ENCODE measurements around the gene MUC4. TPM values are rescaled to one million over a fixed set of nuclear protein-coding genes. Genes with fewer than 3 reads are reported as not detected.
"Not testable (repeated sequence)": the region's sequence is repeated elsewhere in the genome, so short reads cannot be mapped to it uniquely, and the experiment has no call there.

MUC4 gene
- total RNA-seq, 1 experiment from 2014 or later: 1.5 TPM

- not testable (repeated sequence) for H3K9me3 ChIP-seq (replicated peaks); H3K36me3 ChIP-seq; DNase-seq; H3K4me3 ChIP-seq; H3K27me3 ChIP-seq; H3K4me1 ChIP-seq; H3K27ac ChIP-seq
Observed at GRCh38 chr3:195720831-195721506, 90.8 kb downstream of the MUC4 start, which contains the start of gene MUC20. TSS of gene MUC20 (plus strand) at chr3:195720978. CDS start at chr3:195721008, 30 bp downstream.

- H3K4me3 ChIP-seq; H3K27me3 ChIP-seq; H3K4me1 ChIP-seq; H3K9me3 ChIP-seq (replicated peaks); H3K36me3 ChIP-seq; H3K27ac ChIP-seq; DNase-seq: not testable (repeated sequence)
Observed at GRCh38 chr3:195719514-195720254, 92.0 kb downstream of the MUC4 start.

GRCh38 chr3:195718477-195718984 is 93.2 kb downstream of the MUC4 start:
- no peak overlapping the region for H3K4me3 ChIP-seq
- DNase-seq: no peak
- H3K4me1 ChIP-seq: no peaks in the 10 kb centered on the region
- no peaks in the 10 kb centered on the region for H3K9me3 ChIP-seq (replicated peaks)
- peaks cover 7% of the 10 kb centered on the region for H3K27me3 ChIP-seq
- H3K27ac ChIP-seq: no peak overlapping the region
- no peaks in the 10 kb centered on the region for H3K36me3 ChIP-seq

- DNase-seq: no peak
Observed at GRCh38 chr3:195717852-195718476, 93.8 kb downstream of the MUC4 start.

GRCh38 chr3:195717416-195717815 is 94.3 kb downstream of the MUC4 start:
- no peak for DNase-seq

More at GRCh38 chr3:195717852-195718476, 93.8 kb downstream of the MUC4 start:
- no peaks in the 10 kb centered on the region for H3K9me3 ChIP-seq (replicated peaks)
- H3K4me1 ChIP-seq: no peaks in the 10 kb centered on the region
- H3K27ac ChIP-seq: no peak overlapping the region
- peaks cover 7% of the 10 kb centered on the region for H3K27me3 ChIP-seq
- H3K36me3 ChIP-seq: no peaks in the 10 kb centered on the region
- no peak overlapping the region for H3K4me3 ChIP-seq

GRCh38 chr3:195715583-195716266 is 96.0 kb downstream of the MUC4 start:
- no peaks in the 10 kb centered on the region for H3K9me3 ChIP-seq (replicated peaks)
- H3K4me1 ChIP-seq: no peaks in the 10 kb centered on the region
- no peak overlapping the region for H3K4me3 ChIP-seq
- no peak overlapping the region for H3K27ac ChIP-seq
- no peak for DNase-seq
- no peaks in the 10 kb centered on the region for H3K36me3 ChIP-seq
- peaks cover 7% of the 10 kb centered on the region for H3K27me3 ChIP-seq

More at GRCh38 chr3:195717416-195717815, 94.3 kb downstream of the MUC4 start:
- no peak overlapping the region for H3K4me3 ChIP-seq
- H3K36me3 ChIP-seq: no peaks in the 10 kb centered on the region
- H3K4me1 ChIP-seq: no peaks in the 10 kb centered on the region
- peaks cover 7% of the 10 kb centered on the region for H3K27me3 ChIP-seq
- no peaks in the 10 kb centered on the region for H3K9me3 ChIP-seq (replicated peaks)
- no peak overlapping the region for H3K27ac ChIP-seq

- H3K9me3 ChIP-seq (replicated peaks): no peaks in the 10 kb centered on the region
- peaks cover 7% of the 10 kb centered on the region for H3K27me3 ChIP-seq
- H3K4me3 ChIP-seq: no peak overlapping the region
- no peak overlapping the region for H3K27ac ChIP-seq
- H3K36me3 ChIP-seq: no peaks in the 10 kb centered on the region
- DNase-seq: no peak
- H3K4me1 ChIP-seq: no peaks in the 10 kb centered on the region
Observed at GRCh38 chr3:195715134-195715533, 96.6 kb downstream of the MUC4 start.

- no peak overlapping the region for H3K4me3 ChIP-seq
- H3K9me3 ChIP-seq (replicated peaks): no peaks in the 10 kb centered on the region
- H3K4me1 ChIP-seq: no peaks in the 10 kb centered on the region
- peaks cover 1% of the 10 kb centered on the region for H3K27me3 ChIP-seq
- no peak for DNase-seq
- no peak overlapping the region for H3K27ac ChIP-seq
- no peaks in the 10 kb centered on the region for H3K36me3 ChIP-seq
Observed at GRCh38 chr3:195714380-195715011, 97.2 kb downstream of the MUC4 start.

GRCh38 chr3:195713150-195713549 is 98.6 kb downstream of the MUC4 start:
- DNase-seq; H3K9me3 ChIP-seq (replicated peaks); H3K27ac ChIP-seq; H3K27me3 ChIP-seq; H3K4me1 ChIP-seq; H3K4me3 ChIP-seq; H3K36me3 ChIP-seq: not testable (repeated sequence)

- not testable (repeated sequence) for H3K4me1 ChIP-seq; H3K27ac ChIP-seq; H3K4me3 ChIP-seq; DNase-seq; H3K27me3 ChIP-seq; H3K36me3 ChIP-seq; H3K9me3 ChIP-seq (replicated peaks)
Observed at GRCh38 chr3:195712535-195712910, 99.2 kb downstream of the MUC4 start.

- DNase-seq: no peak
Observed at GRCh38 chr3:195711813-195712534, 99.8 kb downstream of the MUC4 start.

GRCh38 chr3:195711091-195711812 is 100.5 kb downstream of the MUC4 start:
- H3K27me3 ChIP-seq; H3K36me3 ChIP-seq; DNase-seq; H3K4me3 ChIP-seq; H3K9me3 ChIP-seq (replicated peaks); H3K27ac ChIP-seq; H3K4me1 ChIP-seq: not testable (repeated sequence)

More at GRCh38 chr3:195711813-195712534, 99.8 kb downstream of the MUC4 start:
- no peak overlapping the region for H3K27ac ChIP-seq
- H3K4me1 ChIP-seq: no peaks in the 10 kb centered on the region
- no peak overlapping the region for H3K4me3 ChIP-seq
- H3K36me3 ChIP-seq: no peaks in the 10 kb centered on the region
- no peaks in the 10 kb centered on the region for H3K27me3 ChIP-seq
- no peaks in the 10 kb centered on the region for H3K9me3 ChIP-seq (replicated peaks)

- DNase-seq; H3K27ac ChIP-seq; H3K27me3 ChIP-seq; H3K4me3 ChIP-seq; H3K4me1 ChIP-seq; H3K36me3 ChIP-seq; H3K9me3 ChIP-seq (replicated peaks): not testable (repeated sequence)
Observed at GRCh38 chr3:195710126-195710905, 101.4 kb downstream of the MUC4 start.

Measured in SJCRH30 (cell line).